K562 (cell line): ENCODE results near the gene LIN28B. TPM values are rescaled to one million over a fixed set of nuclear protein-coding genes. Genes with fewer than 3 reads are reported as not detected.
A peak's percentile ranks its signal among the peaks of the same experiment; 100 is the strongest.

Experiments
- BCL6 ChIP-seq: fragments of 250-450 bp; sonication (Bioruptor Pico); IDR thresholded peaks from 2 replicates; pipeline ENCODE4 v1.4.0; 2020
- DMBX1 ChIP-seq: fragments of 250-450 bp; sonication (Bioruptor Pico); IDR thresholded peaks from 2 replicates; pipeline ENCODE4 v1.8.0; 2022; ENCODE audit warnings: inconsistent platforms, mild to moderate bottlenecking, moderate library complexity, borderline replicate concordance
- DNMT1 ChIP-seq: fragments of 450-650 bp; IDR thresholded peaks from 2 replicates; pipeline ENCODE4 v1.6.1; 2016; ENCODE audit warnings: antibody characterized with exemption, mild to moderate bottlenecking
- HNRNPUL1 ChIP-seq: fragments of 200-400 bp; formaldehyde crosslinking; IDR thresholded peaks from 2 replicates; pipeline ENCODE4 v1.6.1; 2017; ENCODE audit warnings: low read length
- MECOM ChIP-seq: fragments of 250-450 bp; sonication (Bioruptor Pico); IDR thresholded peaks from 2 replicates; pipeline ENCODE4 v1.8.0; 2022; ENCODE audit warnings: inconsistent platforms
- MGA ChIP-seq: fragments of 450-650 bp; IDR thresholded peaks from 2 replicates; pipeline ENCODE4 v1.6.1; 2016; ENCODE audit warnings: mild to moderate bottlenecking, moderate library complexity
- NRF1 ChIP-seq, 2 experiments: fragments of 450-650 bp; IDR thresholded peaks in 1 of 2; conservative IDR thresholded peaks in 1 of 2; 2 replicates each; pipeline ENCODE4 v1.6.1; 2014; ENCODE audit warnings: mild to moderate bottlenecking in 2 of 2
- POLR2A ChIP-seq: fragments of 450-650 bp; conservative IDR thresholded peaks from 2 replicates; pipeline ENCODE4 v1.6.1; 2016
- RBM17 ChIP-seq: fragments of 200-400 bp; formaldehyde crosslinking; IDR thresholded peaks from 2 replicates; pipeline ENCODE4 v1.6.1; 2017; ENCODE audit warnings: low read depth, mild to moderate bottlenecking, low read length, borderline replicate concordance
- YBX1 ChIP-seq: fragments of 450-650 bp; IDR thresholded peaks from 2 replicates; pipeline ENCODE4 v1.7.1; 2016; ENCODE audit warnings: mild to moderate bottlenecking
- ZEB2 ChIP-seq: fragments of 450-650 bp; IDR thresholded peaks from 2 replicates; pipeline ENCODE4 v1.6.1; 2016
- ZNF212 ChIP-seq: fragments of 450-650 bp; formaldehyde crosslinking; IDR thresholded peaks from 2 replicates; pipeline ENCODE4 v1.4.0; 2020; ENCODE audit warnings: mild to moderate bottlenecking
- ZNF280B ChIP-seq: fragments of 250-450 bp; sonication (Bioruptor Pico); IDR thresholded peaks from 2 replicates; pipeline ENCODE4 v1.5.1; 2021; ENCODE audit warnings: mild to moderate bottlenecking
- ZNF695 ChIP-seq: fragments of 450-650 bp; formaldehyde crosslinking; IDR thresholded peaks from 2 replicates; pipeline ENCODE4 v1.4.0; 2020; ENCODE audit warnings: mild to moderate bottlenecking, moderate library complexity
- ZNF717 ChIP-seq: fragments of 250-450 bp; sonication (Bioruptor Pico); IDR thresholded peaks from 2 replicates; pipeline ENCODE4 v1.5.0; 2021
- polyA plus RNA-seq, 8 experiments: library from polyadenylated mRNA; depleted of rRNA in 4 of 8; stranded (reverse) in 5 of 8; unstranded in 3 of 8; fragments of >200 nt; fragmentation: Nextera tagmentation in 2 of 8; fragmentation: Illumina TruSeq in 1 of 8; extraction: Ambion mirVana in 2 of 8; extraction: Trizol in 1 of 8; gene quantifications; 2 replicates each; pipeline versions ENCODE4 v1.2.1 to v1.2.3, GENCODE V29; 2011 to 2014; ENCODE audit warnings: inconsistent platforms in 1 of 8, missing spikeins in 1 of 8
- total RNA-seq, 7 experiments: library from RNA; depleted of rRNA in 6 of 7; stranded (reverse); fragments of >200 nt in 6 of 7; fragmentation: Illumina TruSeq in 2 of 7; extraction: Trizol in 2 of 7; gene quantifications; 2 replicates each; pipeline versions ENCODE4 v1.2.1 to v1.2.3, GENCODE V29; 2011 to 2021; ENCODE audit warnings: low replicate concordance in 1 of 7
- TF ChIP-seq, protein P1 (sequence below): sonication (generic); formaldehyde crosslinking; IDR thresholded peaks from 2 replicates; pipeline ENCODE4 v1.8.0; 2022; ENCODE audit warnings: missing genetic modification reagents, mild to moderate bottlenecking, borderline replicate concordance

The LIN28B gene
- total and polyA plus RNA-seq, 9 of the 15 experiments (the other 6 are each of a cell fraction or from before 2014, with no cell fraction given): 20.9 to 77.3 (median 42.1) TPM

- TF ChIP-seq ZNF212 (no peak), ZEB2 (no peak), YBX1 (no peak), BCL6 (CRISPR knock-in tag) (no peak), DMBX1 (CRISPR knock-in tag) (no peak), MECOM (CRISPR knock-in tag) (no peak), ZNF695 (CRISPR knock-in tag) (no peak), DNMT1 (no peak), HNRNPUL1 (no peak), RBM17 (no peak), NRF1 (conservative IDR thresholded peaks at IDR 0.05 in 1 of 2, IDR thresholded peaks at IDR 0.05 in 1 of 2) (0 out of 4 replicates have a peak, but pooled peaks of 1 of the 2 experiments have one; percentile 24), POLR2A (peak; percentile 17; the same call in 1 of the 2 replicates), ZNF717 (CRISPR knock-in tag) (no peak), ZNF280B (CRISPR knock-in tag) (no peak), MGA (no peak)
- TF ChIP-seq, protein P1, sequence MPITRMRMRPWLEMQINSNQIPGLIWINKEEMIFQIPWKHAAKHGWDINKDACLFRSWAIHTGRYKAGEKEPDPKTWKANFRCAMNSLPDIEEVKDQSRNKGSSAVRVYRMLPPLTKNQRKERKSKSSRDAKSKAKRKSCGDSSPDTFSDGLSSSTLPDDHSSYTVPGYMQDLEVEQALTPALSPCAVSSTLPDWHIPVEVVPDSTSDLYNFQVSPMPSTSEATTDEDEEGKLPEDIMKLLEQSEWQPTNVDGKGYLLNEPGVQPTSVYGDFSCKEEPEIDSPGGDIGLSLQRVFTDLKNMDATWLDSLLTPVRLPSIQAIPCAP: no peak
Observed at GRCh38 chr6:104958178-104959025, 1.5 kb downstream of the LIN28B start (continued).
